ENCODE measurements around the gene RHOC. TPM values are rescaled to one million over a fixed set of nuclear protein-coding genes. Genes with fewer than 3 reads are reported as not detected.

Gene RHOC
- total RNA-seq (100 to 1,000 TPM in 4 of 5 donors, 10 to 100 TPM in 1; 99.8 to 149 (median 113) TPM), polyA plus RNA-seq (100 to 1,000 TPM; 159 to 375 (median 244) TPM)
- long read RNA-seq, donor 1, transcript RHOC-208 (5 exons, 1,355 nt) = minor isoform, 13 of 44 reads
- long read RNA-seq, donor 1, transcript RHOC-202 (6 exons, 1,418 nt) = major isoform, 17 of 44 reads
- long read RNA-seq, donor 1, partial matches to known transcripts = 13 of 44 reads
- long read RNA-seq, donor 1, other reads (novel, unspliced or antisense) = 0 of 44 reads
- long read RNA-seq, donor 2, transcript RHOC-208 (5 exons, 1,355 nt) = minor isoform, 20 of 75 reads
- long read RNA-seq, donor 2, transcript RHOC-202 (6 exons, 1,418 nt) = major isoform, 31 of 75 reads
- long read RNA-seq, donor 2, partial matches to known transcripts = 23 of 75 reads
- long read RNA-seq, donor 2, other reads (novel, unspliced or antisense) = 0 of 75 reads
- long read RNA-seq, donor 3, transcript RHOC-208 (5 exons, 1,355 nt) = major isoform, 15 of 40 reads
- long read RNA-seq, donor 3, transcript RHOC-202 (6 exons, 1,418 nt) = minor isoform, 7 of 40 reads
- long read RNA-seq, donor 3, partial matches to known transcripts = 18 of 40 reads
- long read RNA-seq, donor 3, other reads (novel, unspliced or antisense) = 0 of 40 reads
- long read RNA-seq, donor 4, transcript RHOC-208 (5 exons, 1,355 nt) = major isoform, 5 of 8 reads
- long read RNA-seq, donor 4, partial matches to known transcripts = 0 of 8 reads
- long read RNA-seq, donor 4, other reads (novel, unspliced or antisense) = 0 of 8 reads
- long read RNA-seq, donor 5, transcript RHOC-208 (5 exons, 1,355 nt) = major isoform, 24 of 56 reads
- long read RNA-seq, donor 5, transcript RHOC-202 (6 exons, 1,418 nt) = minor isoform, 19 of 56 reads
- long read RNA-seq, donor 5, partial matches to known transcripts = 13 of 56 reads
- long read RNA-seq, donor 5, other reads (novel, unspliced or antisense) = 0 of 56 reads
- long read RNA-seq, donor 6 = 0 reads
- long read RNA-seq, donor 7, transcript RHOC-202 (6 exons, 1,418 nt) = major isoform, 49 of 126 reads
- long read RNA-seq, donor 7, transcript RHOC-208 (5 exons, 1,355 nt) = minor isoform, 38 of 126 reads
- long read RNA-seq, donor 7, partial matches to known transcripts = 32 of 126 reads
- long read RNA-seq, donor 7, other reads (novel, unspliced or antisense) = 5 of 126 reads
- long read RNA-seq, donor 8, transcript RHOC-202 (6 exons, 1,418 nt) = minor isoform, 9 of 37 reads
- long read RNA-seq, donor 8, transcript RHOC-208 (5 exons, 1,355 nt) = major isoform, 22 of 37 reads
- long read RNA-seq, donor 8, partial matches to known transcripts = 5 of 37 reads
- long read RNA-seq, donor 8, other reads (novel, unspliced or antisense) = 0 of 37 reads
- long read RNA-seq, donor 9, transcript RHOC-202 (6 exons, 1,418 nt) = major isoform, 25 of 61 reads
- long read RNA-seq, donor 9, transcript RHOC-208 (5 exons, 1,355 nt) = minor isoform, 24 of 61 reads
- long read RNA-seq, donor 9, partial matches to known transcripts = 12 of 61 reads
- long read RNA-seq, donor 9, other reads (novel, unspliced or antisense) = 0 of 61 reads
- long read RNA-seq, donor 10, transcript RHOC-202 (6 exons, 1,418 nt) = major isoform, 19 of 39 reads
- long read RNA-seq, donor 10, transcript RHOC-208 (5 exons, 1,355 nt) = minor isoform, 13 of 39 reads
- long read RNA-seq, donor 10, partial matches to known transcripts = 6 of 39 reads
- long read RNA-seq, donor 10, other reads (novel, unspliced or antisense) = 0 of 39 reads

DNA sequence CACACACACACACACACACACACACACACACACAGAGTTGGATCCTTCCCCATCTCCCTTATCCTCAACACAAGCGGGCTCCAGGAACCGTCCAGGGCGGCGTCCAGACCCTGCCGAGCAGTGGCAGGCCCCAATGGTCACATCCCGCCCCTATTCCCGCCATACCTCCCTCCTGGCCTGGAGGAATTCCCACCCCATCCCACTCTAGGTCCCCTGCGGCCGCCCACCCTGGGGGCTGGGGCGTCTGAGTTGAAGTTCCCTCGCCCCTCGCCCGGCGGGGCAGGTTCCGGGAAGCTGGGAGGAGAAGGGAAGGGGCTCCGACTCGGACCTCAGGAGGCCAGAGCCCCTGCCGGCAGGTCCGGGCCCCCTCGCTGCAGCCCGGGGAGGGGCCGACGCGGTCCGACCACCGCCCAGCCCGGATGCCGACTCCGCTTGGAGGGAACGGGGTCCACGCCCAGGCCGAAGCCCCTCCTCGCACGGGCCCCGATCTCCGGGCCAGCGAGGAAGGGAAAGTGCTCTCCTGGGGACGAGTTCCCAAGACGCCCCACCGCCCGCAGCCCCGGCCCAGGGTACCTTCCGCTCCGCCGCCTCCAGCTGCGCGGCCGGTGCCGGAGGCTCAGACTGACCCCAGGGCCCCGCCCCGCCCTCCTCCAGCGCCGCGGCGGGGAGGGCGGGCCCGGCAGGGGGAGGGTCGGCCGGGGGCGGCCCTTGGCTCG is at the start of gene RHOC:
Gene RHOC, minus strand, starts transcription at position 623 of the 716 bp plus-strand sequence. CDS start 3,328 bp downstream, outside the sequence.
- Histone ChIP-seq H3K27ac (peak within 1 kb of the TSS; percentile 91 to 98 (median 96)), H3K36me3 (peaks cover 8 to 23% (median 16%) of the 10 kb centered on the region in 4 donors), H3K27me3 (no peaks in the 10 kb centered on the region), H3K4me3 (peak within 1 kb of the TSS; percentile 72 to 95 (median 87)), H3K4me1 (peaks cover 43 to 52% (median 51%) of the 10 kb centered on the region in 4 donors), H3K9me3 (no peaks in the 10 kb centered on the region)
- WGBS, 5 donors = 0 to 3% (median 2%) methylated on average over 27 to 59 of the region's 61 CpGs
- peak; percentile 50 to 79 (median 76) for TF ChIP-seq POLR2AphosphoS5 (IDR thresholded peaks at IDR 0.05)
- TF ChIP-seq, protein P1, sequence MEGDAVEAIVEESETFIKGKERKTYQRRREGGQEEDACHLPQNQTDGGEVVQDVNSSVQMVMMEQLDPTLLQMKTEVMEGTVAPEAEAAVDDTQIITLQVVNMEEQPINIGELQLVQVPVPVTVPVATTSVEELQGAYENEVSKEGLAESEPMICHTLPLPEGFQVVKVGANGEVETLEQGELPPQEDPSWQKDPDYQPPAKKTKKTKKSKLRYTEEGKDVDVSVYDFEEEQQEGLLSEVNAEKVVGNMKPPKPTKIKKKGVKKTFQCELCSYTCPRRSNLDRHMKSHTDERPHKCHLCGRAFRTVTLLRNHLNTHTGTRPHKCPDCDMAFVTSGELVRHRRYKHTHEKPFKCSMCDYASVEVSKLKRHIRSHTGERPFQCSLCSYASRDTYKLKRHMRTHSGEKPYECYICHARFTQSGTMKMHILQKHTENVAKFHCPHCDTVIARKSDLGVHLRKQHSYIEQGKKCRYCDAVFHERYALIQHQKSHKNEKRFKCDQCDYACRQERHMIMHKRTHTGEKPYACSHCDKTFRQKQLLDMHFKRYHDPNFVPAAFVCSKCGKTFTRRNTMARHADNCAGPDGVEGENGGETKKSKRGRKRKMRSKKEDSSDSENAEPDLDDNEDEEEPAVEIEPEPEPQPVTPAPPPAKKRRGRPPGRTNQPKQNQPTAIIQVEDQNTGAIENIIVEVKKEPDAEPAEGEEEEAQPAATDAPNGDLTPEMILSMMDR (IDR thresholded peaks at IDR 0.05) = no peak
- peak; percentile 75 to 91 for DNase-seq
- intact Hi-C loops (cut with DNase I; ENCODE audit: low total_unique reads) = loop anchor here (10.0 kb wide), 1 partner anchor 322 kb away; no protein-coding TSS in a partner anchor

DNA sequence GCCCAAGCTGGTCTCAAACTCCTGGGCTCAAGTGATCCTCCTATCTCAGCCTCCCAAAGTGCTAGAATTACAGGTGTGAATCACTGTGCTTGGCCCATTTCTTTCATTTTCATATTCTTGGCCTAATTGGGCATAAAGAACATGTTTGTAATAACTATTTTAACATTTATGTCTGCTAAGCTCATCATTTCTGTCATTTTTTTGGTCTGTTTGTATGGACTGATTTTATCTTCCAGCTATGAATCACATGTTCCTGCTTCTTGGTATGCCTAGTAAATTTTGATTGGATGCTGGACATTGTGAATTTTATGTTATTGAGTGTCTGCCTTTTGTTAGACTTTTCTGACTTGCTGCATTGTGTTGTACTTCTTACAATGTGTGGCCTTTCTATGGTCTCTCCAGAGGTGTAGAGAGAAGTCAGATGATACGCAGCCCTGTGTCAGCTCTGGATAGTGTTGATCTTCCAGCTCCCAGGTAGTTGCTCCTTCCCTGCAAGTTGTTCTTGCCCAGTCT is 47.2 kb upstream of the RHOC start:
- Histone ChIP-seq H3K36me3 (no peaks in the 10 kb centered on the region), H3K27me3 (peaks cover 0 to 56% (median 0%) of the 10 kb centered on the region in 3 donors), H3K27ac (no peak overlapping the region), H3K4me1 (no peaks in the 10 kb centered on the region), H3K9me3 (peaks cover 0 to 12% (median 9%) of the 10 kb centered on the region in 4 donors), H3K4me3 (no peak overlapping the region)
- DNase-seq = no peak
- TF ChIP-seq, protein P1 (IDR thresholded peaks at IDR 0.05) = no peak
- no peak for TF ChIP-seq EP300 (IDR thresholded peaks at IDR 0.05)
- TF ChIP-seq POLR2A (IDR thresholded peaks at IDR 0.05) = no peak
- TF ChIP-seq POLR2AphosphoS5 (IDR thresholded peaks at IDR 0.05) = no peak
- intact Hi-C loops (cut with DNase I; ENCODE audit: low total_unique reads) = no loop called here
- 0 to 100% (median 0%) methylated on average over 1 of the region's 1 CpG for WGBS, 5 donors

DNA sequence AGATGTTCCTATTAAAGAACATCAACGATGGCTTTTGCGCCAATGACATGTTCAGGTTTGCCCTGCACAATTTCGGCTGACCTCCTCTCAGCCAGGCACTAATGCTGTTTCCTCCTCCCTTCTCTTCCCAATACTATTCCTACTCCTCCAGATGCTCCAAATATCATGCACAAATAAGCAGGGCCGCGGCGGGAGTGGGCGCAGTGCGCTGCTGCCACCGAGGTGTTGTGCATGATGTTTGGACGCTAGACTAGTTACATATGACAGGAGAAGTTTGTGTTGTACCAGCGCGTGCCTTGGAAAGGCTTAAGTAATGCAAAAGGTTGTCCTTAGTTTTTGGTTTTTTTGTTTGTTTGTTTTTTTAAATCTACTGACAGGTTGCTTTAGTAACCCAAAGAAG is 41.5 kb upstream of the RHOC start:
- Histone ChIP-seq H3K4me3 (no peak overlapping the region), H3K9me3 (peaks cover 0 to under 1% (median 0%) of the 10 kb centered on the region in 4 donors), H3K4me1 (peaks cover 6 to 12% (median 10%) of the 10 kb centered on the region in 4 donors), H3K27ac (no peak overlapping the region), H3K27me3 (peaks cover 6 to 46% (median 15%) of the 10 kb centered on the region in 3 donors), H3K36me3 (no peaks in the 10 kb centered on the region)
- DNase-seq = no peak
- WGBS, 5 donors = 90 to 93% (median 90%) methylated on average over 12 of the region's 12 CpGs
- TF ChIP-seq POLR2A (IDR thresholded peaks at IDR 0.05) (no peak), POLR2AphosphoS5 (IDR thresholded peaks at IDR 0.05) (no peak), EP300 (IDR thresholded peaks at IDR 0.05) (no peak)
- TF ChIP-seq, protein P1 (IDR thresholded peaks at IDR 0.05) = no peak
- intact Hi-C loops (cut with DNase I; ENCODE audit: low total_unique reads) = no loop called here
